HG03064 (cell line): ENCODE data around the gene SERPINA3.
"Not testable (repeated sequence)": the region's sequence is repeated elsewhere in the genome, so short reads cannot be mapped to it uniquely, and the experiment has no call there.

ENCODE experiments used
- ATAC-seq: cut with Tn5 transposase; IDR thresholded peaks from one replicate; pipeline ENCODE4 v1.9.1; 2021; ENCODE audit warnings: low read depth; ENCODE audit not compliant: unreplicated experiment

Gene SERPINA3

DNA sequence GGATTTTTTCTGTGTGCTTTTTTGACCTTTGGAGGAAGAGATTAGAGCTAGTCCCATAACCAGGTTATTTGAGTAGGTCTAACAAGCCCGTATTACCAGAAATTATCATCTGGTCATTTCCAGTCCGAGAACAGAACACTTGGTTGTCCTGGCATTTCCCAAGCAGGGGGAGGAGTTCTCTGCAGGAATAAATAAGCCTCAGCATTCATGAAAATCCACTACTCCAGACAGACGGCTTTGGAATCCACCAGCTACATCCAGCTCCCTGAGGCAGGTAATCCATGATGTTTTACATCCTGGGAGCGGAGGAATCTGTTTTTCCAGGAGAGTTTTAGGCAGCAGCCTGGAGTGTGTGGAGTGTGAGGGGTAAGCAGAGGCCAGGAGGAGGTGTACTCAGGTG lies at the start of gene SERPINA3:
TSS of gene SERPINA3 (plus strand) at position 218 of the 400 bp plus-strand sequence. CDS start 2,051 bp downstream, outside the sequence.
- ATAC-seq, result no peak

DNA sequence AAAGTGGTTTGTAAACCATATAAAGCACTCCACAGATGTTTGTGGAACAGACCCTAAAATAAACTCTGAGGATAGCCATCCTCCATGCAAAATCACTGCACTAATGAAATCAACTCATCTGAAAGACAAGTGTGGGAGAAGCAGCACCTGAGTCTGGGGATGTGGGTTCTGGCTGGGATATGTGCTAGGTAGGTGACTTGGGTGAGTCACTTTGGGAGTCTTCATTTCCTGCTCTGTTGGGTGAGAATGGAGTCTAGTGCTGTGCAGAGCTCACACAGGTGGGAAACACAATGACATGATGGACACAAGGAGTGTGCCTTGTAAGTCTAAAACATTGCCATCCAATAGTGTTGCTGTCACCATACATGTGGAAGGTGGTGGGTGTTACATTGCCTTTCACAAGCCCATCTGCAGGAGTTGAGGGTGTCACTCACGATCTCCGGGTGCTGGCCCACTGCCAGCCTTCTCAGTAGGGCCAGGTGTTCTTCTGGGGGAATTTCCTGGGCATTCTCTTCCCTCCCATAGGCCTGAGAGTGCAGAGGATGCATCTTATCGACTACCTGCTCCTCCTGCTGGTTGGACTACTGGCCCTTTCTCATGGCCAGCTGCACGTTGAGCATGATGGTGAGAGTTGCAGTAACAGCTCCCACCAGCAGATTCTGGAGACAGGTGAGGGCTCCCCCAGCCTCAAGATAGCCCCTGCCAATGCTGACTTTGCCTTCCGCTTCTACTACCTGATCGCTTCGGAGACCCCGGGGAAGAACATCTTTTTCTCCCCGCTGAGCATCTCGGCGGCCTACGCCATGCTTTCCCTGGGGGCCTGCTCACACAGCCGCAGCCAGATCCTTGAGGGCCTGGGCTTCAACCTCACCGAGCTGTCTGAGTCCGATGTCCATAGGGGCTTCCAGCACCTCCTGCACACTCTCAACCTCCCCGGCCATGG lies 49.0 kb upstream of the SERPINA3 start:
- no peak for ATAC-seq

GRCh38 chr14:94564381-94564780 lies 47.8 kb upstream of the SERPINA3 start:
- no peak for ATAC-seq

DNA sequence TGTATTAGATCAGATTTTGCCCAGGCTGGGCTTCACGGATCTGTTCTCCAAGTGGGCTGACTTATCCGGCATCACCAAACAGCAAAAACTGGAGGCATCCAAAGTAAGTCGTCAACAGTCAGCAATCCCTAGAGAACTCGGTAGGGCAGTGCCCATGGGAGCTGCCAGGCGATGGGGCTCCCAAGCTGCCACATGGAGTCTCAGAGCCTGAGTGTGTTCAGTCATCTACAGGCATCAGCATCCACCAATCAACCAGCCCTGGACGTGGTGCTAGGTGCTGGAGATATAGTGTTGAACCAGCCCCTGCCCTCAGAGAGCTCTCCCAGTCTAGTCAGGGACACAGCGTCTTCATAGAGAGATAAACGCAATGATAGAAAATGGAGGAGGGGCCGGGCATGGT lies 44.0 kb upstream of the SERPINA3 start:
- no peak for ATAC-seq

DNA sequence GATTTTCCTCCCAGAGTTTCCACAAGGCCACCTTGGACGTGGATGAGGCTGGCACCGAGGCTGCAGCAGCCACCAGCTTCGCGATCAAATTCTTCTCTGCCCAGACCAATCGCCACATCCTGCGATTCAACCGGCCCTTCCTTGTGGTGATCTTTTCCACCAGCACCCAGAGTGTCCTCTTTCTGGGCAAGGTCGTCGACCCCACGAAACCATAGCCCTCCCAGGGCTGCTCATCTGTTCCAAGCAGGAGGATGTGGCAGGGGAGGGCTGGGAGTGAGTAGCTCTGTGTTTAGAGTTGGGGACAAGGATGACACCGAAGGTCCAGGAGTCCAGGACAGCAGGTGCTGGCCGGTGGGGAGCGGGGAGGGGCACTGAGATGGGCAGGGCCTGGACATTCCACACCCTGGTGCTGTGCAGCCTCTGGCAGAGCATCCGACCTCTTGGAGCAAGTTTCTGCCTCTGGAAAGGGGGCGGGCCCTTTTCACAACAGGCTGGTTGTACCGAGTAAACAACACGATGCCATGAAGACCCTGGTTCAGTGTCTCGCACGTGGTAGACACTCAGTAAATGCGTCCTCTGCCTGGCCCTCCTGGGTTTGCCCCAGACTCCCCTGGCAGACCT lies 42.7 kb upstream of the SERPINA3 start:
- ATAC-seq, result no peak

GRCh38 chr14:94570002-94570400 lies 42.2 kb upstream of the SERPINA3 start:
- no peak for ATAC-seq

GRCh38 chr14:94570440-94570839 lies 41.8 kb upstream of the SERPINA3 start:
- ATAC-seq, result no peak

DNA sequence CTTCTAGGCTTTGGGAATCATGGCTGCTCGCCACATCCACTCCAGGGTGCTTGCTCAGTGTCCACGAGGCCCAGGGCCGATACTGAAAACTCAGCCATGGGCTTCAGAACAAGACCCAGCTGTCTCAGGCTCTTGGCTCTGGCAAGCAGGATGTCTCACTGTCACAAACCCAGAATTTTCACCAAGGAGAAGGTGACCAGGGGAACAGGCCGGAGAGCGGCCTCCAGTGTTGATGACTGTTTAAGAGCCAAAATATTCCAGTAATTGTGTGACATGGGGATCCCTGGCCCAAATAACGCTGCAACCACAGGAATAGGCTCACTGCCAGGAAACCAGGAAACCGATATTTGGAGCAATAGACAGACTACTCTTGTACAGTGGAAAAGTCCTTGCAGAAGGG lies 40.8 kb upstream of the SERPINA3 start:
- no peak for ATAC-seq

- ATAC-seq, result no peak
These were observed 40.2 kb upstream of the SERPINA3 start for GRCh38 chr14:94571950-94572349.

DNA sequence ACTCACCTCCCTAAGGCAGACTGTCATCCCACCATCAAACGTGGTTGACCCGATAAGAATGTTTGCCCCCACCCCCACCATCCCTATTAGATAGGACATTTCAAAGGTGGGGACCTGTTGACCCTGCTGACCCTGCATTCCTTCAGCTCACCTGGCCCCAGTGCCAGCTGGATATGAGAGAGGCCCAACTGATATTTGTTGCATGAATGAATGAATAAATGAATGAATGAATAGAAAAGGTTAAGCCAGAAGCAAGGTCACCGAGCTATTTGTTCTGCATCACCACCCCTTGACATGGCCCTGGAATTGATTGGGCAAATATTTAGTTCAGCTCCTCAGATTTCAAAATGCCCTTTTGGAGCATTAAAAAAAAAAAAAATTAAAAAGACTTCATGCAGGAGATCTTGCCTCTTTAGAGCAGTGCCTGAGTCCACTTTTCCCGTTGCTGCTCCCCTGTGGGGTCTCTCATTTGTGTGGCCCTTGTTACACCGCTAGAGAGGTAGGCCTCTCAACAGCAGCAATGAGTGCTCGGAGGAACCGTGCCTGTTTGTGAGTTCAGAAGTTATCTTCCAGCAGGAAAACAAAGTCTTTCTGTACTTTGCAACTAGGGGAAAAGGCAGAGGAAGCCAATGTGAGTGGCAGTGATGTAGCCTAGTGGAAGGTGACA lies 39.4 kb upstream of the SERPINA3 start:
- ATAC-seq, result no peak

DNA sequence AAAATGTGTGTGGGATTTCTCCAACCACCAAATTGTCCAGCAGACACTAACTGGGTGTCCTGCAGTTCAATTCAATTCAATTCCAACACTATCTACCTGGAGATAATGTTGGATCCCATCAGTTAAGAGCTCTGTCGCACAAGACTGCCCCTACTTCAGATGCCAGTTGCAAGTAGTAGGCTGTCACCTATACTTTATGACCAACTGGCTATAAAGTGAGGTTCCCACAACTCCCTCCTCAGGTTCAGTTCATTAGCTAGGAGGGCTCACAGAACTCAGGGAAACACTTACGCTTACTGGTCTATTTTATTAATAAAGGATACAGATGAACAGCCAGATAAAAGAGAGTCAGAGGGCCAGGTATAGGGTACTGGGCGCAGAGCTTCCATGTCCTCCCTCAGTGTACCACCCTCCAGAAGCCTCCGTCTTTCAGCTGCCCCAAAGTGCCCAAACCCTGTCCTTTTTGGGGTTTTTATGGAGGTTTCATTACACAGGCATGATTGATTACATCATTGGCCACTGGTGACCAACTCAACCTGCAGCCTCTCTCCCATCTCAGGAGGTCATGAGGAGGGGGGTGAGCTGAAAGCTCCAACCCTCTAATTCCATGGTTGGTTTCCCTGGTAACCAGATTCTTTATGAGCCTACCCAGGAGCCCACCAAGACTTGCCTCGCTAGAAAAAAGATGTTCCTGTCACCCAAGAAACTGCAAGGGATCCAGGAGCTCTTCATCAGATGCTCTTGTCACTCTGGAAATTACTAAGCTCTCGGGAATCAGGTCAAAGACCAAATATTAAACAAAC lies 38.5 kb upstream of the SERPINA3 start:
- ATAC-seq, result no peak

DNA sequence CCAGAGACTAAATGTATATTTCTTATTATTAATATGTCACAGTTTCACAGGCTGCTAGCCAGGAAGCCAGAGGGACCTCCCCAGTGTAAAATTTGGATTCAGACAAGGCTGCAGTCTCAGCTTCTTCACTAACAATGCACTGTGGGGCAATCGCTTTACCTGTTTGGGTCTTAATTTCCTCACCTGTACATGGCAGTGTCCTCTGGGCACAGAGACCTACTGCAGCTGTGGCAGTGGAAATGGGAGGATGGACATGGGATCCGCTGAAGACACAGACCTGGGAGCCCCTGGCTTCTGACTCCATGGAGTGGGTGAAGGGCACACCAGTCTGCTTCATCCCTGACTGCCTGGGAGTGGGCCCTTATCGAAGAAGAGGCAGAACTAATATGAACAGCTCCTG lies 37.9 kb upstream of the SERPINA3 start:
- ATAC-seq, result no peak

GRCh38 chr14:94575730-94576585 lies 36.2 kb upstream of the SERPINA3 start:
- ATAC-seq, result no peak

DNA sequence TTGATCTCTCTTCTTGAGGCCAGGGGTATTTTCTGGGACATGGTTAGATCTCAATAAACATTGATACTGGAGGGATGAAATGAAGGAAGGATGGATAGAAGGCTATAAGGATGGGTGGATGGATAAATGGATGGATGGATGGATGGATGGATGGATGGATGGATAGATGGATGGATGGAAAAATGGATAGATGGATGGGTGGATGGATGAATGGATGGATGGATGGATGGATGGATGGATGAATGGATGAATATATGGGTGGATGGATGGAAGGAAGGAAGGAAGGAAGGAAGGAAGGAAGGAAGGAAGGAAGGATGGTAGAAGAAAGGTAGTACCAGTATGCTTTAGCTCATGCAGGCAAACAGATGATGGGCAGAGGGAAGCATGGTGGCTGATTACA lies 34.7 kb upstream of the SERPINA3 start:
- ATAC-seq, result not testable (repeated sequence)

DNA sequence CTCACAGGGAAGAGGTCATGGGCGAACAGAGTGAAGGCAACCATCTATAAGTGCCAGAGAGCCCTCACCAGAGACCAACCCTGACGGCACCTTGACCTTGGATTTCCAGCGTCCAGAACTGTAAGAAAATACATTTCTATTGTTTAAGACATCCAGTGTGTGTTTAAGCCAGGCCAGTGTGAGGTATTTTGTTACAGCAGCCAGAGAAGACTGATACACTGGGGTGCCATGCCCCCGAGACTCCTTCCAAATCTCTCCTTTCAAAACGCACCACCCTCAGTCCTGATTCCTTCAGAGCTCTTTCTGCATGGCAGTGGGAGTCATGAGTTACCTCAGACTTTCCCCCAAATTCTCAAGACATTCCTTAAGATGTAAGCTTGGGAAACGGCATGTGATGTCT lies 33.5 kb upstream of the SERPINA3 start:
- ATAC-seq, result no peak

- ATAC-seq, result no peak
These were observed 30.8 kb upstream of the SERPINA3 start, which contains the start of gene SERPINA5 for GRCh38 chr14:94581127-94581999. Gene SERPINA5, plus strand, starts transcription at chr14:94581426. Its CDS starts 5,937 bp downstream, at chr14:94587363.

DNA sequence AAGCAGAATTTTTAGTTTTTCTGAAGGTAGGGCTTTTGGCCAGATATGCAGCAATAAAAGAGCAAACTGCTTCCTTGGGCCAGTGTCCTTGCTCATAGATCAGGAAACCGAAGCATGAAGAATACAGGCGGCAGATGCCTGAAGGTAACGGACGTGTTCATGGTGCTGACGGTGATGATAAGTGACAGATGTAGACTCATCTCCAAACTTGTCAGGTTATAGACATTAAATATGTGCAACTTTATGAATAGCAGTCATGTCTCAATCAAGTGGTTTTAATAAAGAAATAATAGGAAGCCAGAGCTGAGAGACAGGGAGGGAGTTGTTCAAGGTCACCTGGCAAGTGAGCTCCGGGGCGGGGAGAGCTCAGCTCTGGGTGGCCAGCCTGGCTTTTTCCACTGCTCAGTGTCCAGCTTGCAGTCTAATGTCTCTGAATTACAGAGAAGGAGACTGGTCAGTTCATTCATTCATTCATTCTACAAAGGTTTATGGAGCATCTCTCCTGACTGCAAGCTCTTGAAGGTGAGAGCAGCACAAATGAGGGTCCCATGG lies 29.9 kb upstream of the SERPINA3 start:
- no peak for ATAC-seq

GRCh38 chr14:94582851-94583250 lies 29.3 kb upstream of the SERPINA3 start:
- no peak for ATAC-seq
